HG02840 (cell line): Measurements from ENCODE around the gene TCP1.
"Not testable (repeated sequence)": the region's sequence is repeated elsewhere in the genome, so short reads cannot be mapped to it uniquely, and the experiment has no call there.

Experiments used
- ATAC-seq: cut with Tn5 transposase; IDR thresholded peaks from one replicate; pipeline ENCODE4 v1.9.1; 2021; ENCODE audit warnings: mild to moderate bottlenecking, moderate library complexity, moderate number of reproducible peaks; ENCODE audit not compliant: unreplicated experiment, low FRiP score

TCP1 gene

GRCh38 chr6:159789377-159790148, at the start of gene TCP1:
TCP1 (minus strand) TSS chr6:159789602; CDS start chr6:159789468, 134 bp downstream.
- ATAC-seq, result peak; percentile 80

DNA sequence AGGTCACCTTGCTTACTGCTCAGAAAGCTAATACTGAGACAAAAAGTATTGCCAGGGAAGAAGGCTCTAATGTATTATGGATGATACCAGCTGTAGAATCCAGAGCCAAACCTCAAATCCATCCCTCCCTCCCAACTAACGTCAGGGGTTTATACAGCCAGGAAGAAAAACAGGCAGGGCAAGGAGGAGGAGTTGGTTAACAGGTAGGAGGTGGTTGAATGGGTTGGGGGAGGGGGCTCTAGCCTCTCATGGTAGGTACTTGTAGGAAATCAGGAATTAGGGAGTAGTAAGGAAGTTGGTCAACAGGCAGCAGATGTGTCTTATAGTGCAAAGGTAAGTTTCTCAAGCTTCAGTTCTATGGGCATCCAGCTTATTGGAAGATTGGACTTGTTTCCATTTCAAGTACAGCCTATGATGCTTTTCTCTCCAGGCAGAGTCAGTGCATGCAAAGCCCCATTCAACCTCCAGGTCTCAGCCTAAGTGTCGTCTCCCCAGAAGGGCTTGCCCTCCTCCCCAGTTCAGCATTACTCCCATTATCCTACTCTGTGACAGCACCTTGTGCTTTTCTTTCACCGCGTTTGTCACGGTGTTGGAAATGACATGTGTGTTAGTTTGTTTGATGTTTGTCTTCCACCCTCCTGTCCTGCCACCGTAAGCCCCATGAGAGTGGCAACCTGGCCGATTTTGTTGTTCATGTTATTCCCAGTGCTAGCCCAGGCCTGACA, 48.8 kb upstream of the TCP1 start:
- no peak for ATAC-seq

DNA sequence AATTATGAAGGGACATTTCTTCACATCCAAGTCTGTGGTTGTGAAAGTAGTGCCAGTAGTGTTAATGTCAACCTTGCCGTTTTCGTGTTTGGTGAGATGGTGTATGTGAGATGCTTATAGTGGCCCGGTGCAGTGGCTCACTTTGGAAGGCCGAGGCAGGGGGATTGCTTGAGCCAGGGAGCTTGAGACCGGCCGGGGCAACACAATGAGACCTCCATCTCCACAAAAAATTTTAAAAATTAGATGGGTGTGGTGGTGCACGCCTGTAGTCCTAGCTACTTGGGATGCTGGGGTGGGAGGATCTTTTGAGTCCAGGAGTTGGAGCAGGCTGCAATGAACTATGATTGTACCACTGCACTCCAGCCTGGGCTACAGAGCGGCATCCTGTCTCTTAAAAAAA, 48.1 kb upstream of the TCP1 start:
- ATAC-seq, result no peak

GRCh38 chr6:159836718-159837490, 47.5 kb upstream of the TCP1 start:
- ATAC-seq, result no peak

DNA sequence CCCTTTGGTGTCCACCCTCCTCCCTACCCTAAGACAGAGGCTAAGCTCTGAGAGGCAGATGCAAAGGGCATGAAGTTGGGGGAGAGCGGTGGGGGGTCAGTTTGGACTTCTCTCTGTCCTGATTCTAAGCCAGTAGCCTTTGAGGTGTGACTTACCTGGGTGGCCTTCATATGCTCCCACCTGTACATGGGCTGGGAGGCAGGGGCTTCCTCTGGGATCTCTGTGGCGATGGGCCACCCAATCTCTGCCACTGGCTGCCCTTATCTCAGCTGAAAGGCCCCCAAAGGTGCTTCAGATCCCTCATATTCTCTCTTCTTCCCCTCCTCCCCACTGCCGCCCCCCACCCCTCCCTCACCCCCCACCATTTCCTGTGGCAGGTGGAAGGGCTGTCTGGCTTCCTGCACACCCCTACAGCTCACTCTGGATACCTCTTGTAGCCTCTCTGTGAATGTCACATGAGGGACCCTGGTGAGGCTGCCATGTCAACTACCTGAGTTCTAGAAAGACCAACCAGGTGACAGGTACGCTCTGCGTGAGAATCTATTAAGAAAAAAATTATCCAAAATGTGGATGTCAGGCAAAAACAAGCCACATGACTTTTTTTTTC, 44.7 kb upstream of the TCP1 start:
- no peak for ATAC-seq

- no peak for ATAC-seq
Observed at GRCh38 chr6:159833556-159833955, 44.2 kb upstream of the TCP1 start.

- no peak for ATAC-seq
Observed at GRCh38 chr6:159832946-159833345, 43.5 kb upstream of the TCP1 start.

DNA sequence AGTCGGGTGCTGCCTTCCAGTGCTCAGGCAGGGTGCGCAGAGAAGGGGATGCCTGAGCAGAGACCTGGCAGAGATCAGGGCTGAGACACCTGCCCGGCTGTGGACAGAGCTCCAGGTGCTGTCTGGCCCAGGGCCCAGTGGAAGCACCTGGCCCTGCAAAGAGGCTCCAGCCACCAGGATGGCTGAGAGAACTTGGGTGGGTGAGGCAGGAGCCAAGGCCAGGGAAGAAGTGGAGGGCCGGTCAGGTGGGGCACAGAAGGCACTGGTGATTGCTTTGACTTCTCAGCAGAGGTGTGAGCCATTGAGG, 41.9 kb upstream of the TCP1 start:
- no peak for ATAC-seq

- ATAC-seq, result no peak
Observed at GRCh38 chr6:159830501-159831372, 41.3 kb upstream of the TCP1 start.

DNA sequence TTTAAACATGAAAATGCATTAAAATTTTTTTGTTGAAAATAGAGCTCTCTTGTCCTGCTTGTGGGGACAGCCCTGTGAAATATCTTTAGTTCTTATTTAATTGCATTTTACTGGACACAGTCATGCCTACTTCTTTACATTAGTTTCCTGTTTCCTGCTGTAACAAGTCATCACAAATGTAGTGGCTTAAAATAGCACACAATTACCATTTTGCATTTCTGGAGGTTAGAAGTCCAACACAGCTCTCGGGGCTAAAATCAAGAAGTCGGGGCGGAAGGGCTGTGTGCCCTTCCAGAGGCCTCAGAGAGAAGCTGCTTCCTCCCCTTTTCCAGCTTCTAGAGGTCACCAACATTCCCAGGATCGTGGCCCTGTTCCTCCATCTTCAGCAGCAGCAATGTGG, 40.1 kb upstream of the TCP1 start:
- no peak for ATAC-seq

DNA sequence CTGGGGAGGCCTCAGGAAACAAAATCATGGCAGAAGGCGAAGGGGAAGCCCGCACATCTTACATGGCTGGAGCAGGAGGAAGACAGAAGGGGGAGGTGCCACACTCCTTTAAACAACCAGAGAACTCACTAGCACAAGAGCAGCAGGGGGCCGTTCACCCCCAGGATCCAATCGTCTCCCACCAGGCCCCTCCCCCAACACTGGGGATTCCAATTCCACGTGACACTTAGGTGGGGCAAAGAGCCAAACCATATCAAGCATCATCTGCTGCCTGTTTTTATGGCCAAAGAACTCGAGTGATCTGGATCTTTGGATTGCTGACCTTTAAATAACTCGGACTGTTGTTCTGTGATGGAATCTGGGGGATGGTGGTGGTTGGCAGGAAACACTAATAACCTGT, 38.7 kb upstream of the TCP1 start:
- ATAC-seq, result no peak

- no peak for ATAC-seq
Observed at GRCh38 chr6:159826968-159827647, 37.7 kb upstream of the TCP1 start.

DNA sequence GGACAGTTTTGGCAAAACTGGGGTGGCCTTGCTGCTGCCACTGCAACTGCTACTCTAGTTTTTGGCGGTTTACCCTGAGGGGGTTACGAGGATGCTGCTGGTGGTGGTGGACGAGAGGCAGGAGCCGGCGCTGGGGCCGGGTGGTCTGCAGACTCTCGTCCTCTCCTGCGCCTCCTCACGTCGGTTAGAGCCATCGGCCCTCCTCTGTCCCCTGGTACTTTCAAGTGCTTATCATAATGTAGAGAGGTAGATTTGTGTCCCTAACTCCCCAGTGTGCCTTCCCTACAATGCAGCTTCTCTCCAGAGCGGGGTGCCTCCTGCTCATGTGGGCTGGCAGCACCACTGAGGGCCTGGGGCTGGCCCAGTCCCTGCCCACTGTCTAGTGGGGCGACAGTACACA, 36.6 kb upstream of the TCP1 start:
- no peak for ATAC-seq

DNA sequence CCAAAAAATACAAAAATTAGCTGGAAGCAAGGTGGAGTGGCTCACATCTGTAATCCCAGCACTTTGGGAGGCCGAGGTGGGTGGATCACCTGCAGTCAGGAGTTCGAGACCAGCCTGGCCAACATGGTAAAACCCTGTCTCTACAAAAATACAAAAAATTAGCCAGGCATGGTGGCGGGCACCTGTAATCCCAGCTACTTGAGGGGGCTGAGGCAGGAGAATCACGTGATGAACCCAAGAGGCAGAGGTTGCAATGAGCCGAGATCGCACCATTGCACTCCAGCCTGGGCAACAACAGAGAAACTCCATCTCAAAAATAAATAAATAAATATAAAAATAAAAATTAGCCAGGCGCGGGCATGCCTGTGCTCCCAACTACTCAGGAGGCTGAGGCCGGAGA, 35.3 kb upstream of the TCP1 start:
- ATAC-seq, result not testable (repeated sequence)

DNA sequence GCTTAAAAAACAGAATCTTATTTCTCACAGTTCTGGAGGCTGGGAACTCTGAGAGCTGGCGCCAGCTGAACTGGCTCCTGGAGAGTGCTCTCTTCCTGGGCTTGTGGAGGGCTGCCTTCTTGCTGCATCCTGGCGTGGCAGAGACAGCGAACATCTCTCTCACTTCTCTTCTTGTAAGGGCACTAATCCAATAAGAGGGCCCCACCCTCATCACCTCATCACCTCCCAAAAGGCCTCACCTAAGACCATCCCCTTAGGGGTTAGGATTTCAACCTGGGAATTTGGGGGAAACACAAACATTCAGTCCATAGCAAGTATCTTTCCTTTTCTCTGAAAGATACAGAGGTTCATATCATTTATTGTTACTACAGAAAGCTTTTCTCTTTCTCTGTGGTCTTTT, 34.6 kb upstream of the TCP1 start:
- ATAC-seq, result no peak

DNA sequence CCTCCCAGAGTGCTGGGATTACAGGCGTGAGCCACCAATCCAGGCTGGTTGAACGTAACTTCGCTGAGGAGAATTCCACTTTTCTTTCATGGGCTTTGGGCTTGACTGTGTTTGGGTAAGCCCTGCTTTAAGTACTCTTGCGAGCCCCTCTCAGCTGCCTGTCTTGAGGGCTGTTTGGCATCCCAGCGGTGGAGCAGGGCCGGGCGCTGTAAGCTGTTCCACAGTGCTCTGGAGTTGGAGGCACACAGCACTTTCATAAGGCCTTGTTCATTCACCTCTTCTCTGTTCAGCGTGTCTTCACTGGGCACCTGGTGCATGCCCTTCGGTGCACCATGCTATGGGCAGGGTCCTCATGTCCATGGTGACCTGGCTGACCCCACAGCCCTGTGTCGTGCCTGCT, 32.3 kb upstream of the TCP1 start:
- no peak for ATAC-seq

DNA sequence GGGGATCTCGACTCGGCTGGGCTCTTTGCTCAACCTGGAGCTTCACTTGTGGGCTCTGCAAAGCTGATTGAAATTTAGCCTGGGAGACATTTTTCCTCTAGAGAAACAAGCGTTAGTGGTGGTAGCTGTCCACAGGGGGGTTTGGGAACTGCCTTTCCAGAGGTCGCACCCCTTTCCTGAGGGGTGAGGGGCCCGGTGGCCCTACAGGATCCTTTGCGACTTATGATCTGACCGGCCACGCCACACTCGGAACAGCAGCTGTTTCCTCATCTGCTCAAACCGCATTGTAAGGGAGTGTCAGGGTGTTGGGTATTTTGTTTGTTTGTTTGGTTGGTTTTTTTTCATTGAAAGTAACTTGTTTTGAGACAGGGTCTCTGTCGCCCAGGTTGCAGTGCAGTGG, 31.7 kb upstream of the TCP1 start:
- ATAC-seq, result no peak

DNA sequence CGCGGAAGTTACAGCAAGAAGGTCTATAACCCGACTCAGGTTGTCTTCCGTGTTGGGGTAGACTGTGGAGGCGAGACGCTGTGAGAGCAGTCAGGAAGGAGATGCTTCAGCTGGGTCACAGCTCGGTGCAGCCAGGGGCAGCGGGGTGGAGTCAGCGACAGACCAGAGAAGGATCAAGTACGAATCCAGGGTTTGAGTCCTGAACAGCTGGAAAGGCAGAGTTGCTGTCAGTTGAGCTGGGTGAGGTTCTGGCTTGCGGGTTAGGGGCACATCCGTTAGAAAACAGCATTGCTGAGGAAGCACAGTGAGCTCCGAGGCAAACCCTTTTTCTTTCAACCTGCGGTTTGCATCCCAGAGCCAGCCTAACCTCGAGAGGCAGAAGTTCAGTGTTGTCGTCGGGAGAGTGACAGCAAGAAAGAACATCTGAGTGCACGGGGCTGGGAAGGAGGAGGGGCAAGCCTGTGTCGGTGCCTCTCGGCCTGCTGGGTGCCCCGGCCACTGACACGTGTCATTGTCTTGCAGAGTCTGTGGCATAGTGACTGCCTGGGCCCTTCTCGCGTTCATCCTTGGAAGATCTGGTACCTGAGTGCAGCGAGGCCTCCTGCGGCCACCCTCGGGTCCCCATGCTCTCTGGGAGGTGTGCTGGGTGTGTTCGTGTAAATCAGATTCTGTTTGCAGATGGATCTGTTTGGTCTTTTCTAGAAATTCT, 30.7 kb upstream of the TCP1 start:
- no peak for ATAC-seq

DNA sequence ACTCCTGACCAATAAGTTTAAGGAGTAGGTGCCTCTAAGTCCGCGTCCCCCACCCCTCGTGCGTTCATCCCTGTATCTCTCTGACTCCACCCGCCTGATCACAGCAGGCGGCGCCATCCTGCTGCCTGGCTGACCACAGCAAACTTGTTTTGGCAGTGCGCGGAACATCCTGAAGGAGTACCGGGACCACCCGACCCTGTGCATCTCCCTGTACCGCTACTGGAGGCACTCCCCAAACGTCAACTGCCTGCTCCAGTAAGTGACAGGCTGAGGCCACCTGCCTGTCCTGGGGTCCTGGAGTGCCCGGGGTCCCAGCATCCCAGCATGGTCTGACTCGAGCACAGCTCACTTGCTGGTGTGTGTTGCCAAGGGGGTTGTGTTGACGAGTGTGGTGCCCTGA, 29.7 kb upstream of the TCP1 start:
- no peak for ATAC-seq
